B cell (primary cell): Measurements from ENCODE around the gene WDR86.

Source experiments
- CTCF ChIP-seq: fragments of 200-600 bp; IDR thresholded peaks from one replicate; pipeline ENCODE4 v1.8.0; 2022; ENCODE audit warnings: antibody characterized with exemption, mild to moderate bottlenecking
- EZH2 ChIP-seq: IDR thresholded peaks from 2 replicates; pipeline ENCODE4 v1.6.1; 2012; ENCODE audit warnings: borderline replicate concordance, low read depth, mild to moderate bottlenecking, moderate library complexity, low read length; ENCODE audit not compliant: insufficient read depth, poor library complexity, severe bottlenecking

DNA sequence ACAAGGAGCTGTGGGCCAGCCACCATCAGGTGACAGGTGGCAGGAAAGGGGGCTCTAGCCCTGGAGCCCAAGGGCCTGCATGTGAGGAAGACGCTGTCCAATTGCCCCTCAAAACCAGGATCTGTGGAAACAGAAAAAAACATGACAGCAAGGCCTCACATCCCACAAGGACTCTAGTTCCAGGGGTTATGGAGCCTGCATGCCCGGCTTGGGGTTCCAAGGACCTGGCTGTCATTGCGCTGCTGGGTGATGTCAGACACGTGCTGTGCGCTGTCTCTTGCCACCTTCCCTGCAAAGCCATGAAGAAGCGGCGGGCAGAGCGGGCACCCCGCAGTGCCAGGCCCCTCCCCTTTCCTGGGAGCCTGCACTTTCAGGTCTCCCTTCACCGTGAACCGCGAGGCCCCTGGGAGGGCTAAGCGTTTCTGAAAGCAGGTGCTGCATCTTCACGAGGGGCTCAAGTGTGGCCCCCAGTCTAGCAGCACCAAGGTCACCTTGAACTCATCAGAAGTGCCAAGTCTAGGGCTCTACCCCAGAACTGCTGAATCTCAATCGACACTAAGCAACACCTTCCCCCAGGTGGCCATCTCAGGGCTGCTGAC lies 45.2 kb upstream of the WDR86 start:
- TF ChIP-seq EZH2 = no peak
- no peak for TF ChIP-seq CTCF
